Tibial nerve (tissue), 4 donors: Measurements from ENCODE around the gene TMEM86B. TPM values are rescaled to one million over a fixed set of nuclear protein-coding genes. Genes with fewer than 3 reads are reported as not detected.

Experiments used
- DNase-seq, 2 donors: peaks; one replicate each; pipeline ENCODE4 v3.0.0-alpha.2; 2019; ENCODE audit warnings: low spot score in 2 of 2
- H3K27ac ChIP-seq, 4 donors: fragments of 200-600 bp; sonication (generic) in 3 of 4; one replicate each; pipeline ENCODE4 v1.5.1; 2017 to 2019; ENCODE audit warnings: mild to moderate bottlenecking in 1 of 4
- H3K27me3 ChIP-seq, 2 donors: fragments of 200-600 bp; sonication (generic) in 1 of 2; one replicate each; pipeline versions ENCODE4 v1.5.1 to v1.6.0; 2017 to 2019
- H3K36me3 ChIP-seq, 3 donors: fragments of 200-600 bp; sonication (generic); one replicate each; pipeline ENCODE4 v1.5.1; 2018 to 2019
- H3K4me1 ChIP-seq, 4 donors: fragments of 200-600 bp; sonication (generic) in 3 of 4; one replicate each; pipeline ENCODE4 v1.5.1; 2017 to 2019
- H3K4me3 ChIP-seq, 4 donors: fragments of 200-600 bp; sonication (generic) in 3 of 4; one replicate each; pipeline ENCODE4 v1.5.1; 2017 to 2019; ENCODE audit warnings: mild to moderate bottlenecking in 1 of 4, moderate library complexity in 1 of 4
- H3K9me3 ChIP-seq, 4 donors: fragments of 200-600 bp; sonication (generic) in 3 of 4; one replicate each; pipeline ENCODE4 v1.5.1; 2017 to 2019
- EP300 ChIP-seq, 2 donors: sonication (generic); formaldehyde crosslinking; IDR thresholded peaks; one replicate each; pipeline ENCODE4 v1.6.1; 2017; ENCODE audit warnings: antibody characterized with exemption in 2 of 2, mild to moderate bottlenecking in 1 of 2
- POLR2A ChIP-seq, 2 donors: fragments of 450-650 bp; IDR thresholded peaks; one replicate each; pipeline ENCODE4 v1.6.1; 2017; ENCODE audit warnings: antibody characterized with exemption in 2 of 2, mild to moderate bottlenecking in 2 of 2, moderate library complexity in 2 of 2
- WGBS, 2 donors: methylation state at CpG; one replicate each; pipeline ENCODE4 v1.1.5; 2018; 5-methylcytosine and 5-hydroxymethylcytosine counted together
- total RNA-seq, 4 donors: library from RNA; depleted of rRNA; stranded (reverse); fragments of >200 nt; gene quantifications; one replicate each; pipeline ENCODE4 v1.1.0, GENCODE V29; 2016
- TF ChIP-seq, protein P1 (sequence below), 5 experiments: fragments of 200-600 bp in 3 of 5; fragments of 450-650 bp in 2 of 5; sonication (generic) in 3 of 5; IDR thresholded peaks; one replicate each; pipeline ENCODE4 v1.5.1; 2016 to 2019; ENCODE audit warnings: antibody characterized with exemption in 5 of 5, mild to moderate bottlenecking in 3 of 5, moderate library complexity in 2 of 5

The TMEM86B gene
- total RNA-seq, 4 donors from 2014 or later, result 0.44 to 8.6 (median 3.0) TPM

DNA sequence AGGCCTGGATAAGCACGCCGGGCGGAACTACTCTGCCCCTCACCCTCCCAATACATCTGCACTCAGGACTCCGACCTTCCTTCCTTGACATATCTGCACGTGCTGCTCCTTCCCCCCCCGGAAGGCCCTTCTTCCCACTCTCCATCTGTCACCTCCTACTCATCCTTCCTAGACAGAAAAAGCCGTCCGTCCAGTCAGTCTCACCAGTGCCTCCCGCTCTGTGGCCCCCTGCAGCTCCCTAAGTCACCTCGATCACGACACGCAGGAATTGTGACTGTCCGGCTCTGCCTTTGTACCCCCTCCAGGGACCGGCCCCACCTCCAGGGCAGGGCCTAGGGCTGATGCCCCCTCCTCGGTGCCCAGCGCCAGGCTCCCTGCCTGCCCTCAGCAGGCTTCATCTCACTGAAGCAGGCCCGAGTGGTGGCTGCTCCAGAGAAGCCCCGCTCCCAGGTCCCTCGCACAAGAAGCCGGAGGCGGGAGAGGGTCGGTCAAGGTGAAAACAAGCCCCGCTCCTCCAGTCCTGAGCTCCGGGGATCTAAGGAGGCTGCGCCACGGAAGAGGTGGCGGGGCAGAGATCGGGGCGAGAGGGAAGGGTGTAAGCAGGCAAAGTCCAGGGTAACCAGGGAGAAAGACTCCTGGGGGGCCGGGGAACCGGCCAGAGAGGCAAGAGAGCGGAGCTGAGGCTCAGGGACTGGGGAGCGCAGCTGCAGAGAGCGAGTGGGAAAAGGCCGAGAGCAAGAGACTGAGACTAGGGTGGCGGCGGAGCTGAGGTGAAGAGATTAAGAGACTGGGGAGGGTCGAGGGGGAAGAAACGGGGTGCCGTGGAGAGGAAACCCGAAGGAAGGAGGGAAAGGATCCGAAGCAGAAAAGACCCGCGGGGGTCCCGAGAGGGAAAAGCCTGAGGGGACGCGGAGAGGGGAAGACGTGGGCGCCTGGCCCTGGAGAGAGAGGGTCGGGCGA, 29.2 kb upstream of the TMEM86B start:
- no peak for DNase-seq
- Histone ChIP-seq H3K4me3 (peak overlapping the region; percentile 84 to 95 (median 94)), H3K4me1 (peaks cover 0 to 62% (median 43%) of the 10 kb centered on the region in 4 donors), H3K36me3 (peaks cover 0 to 12% (median 0%) of the 10 kb centered on the region in 3 donors), H3K27me3 (no peaks in the 10 kb centered on the region), H3K27ac (peak overlapping the region; percentile 17 to 96 (median 60)), H3K9me3 (no peaks in the 10 kb centered on the region)
- 2 to 3% methylated on average over 47 to 51 of the region's 51 CpGs for WGBS, 2 donors
- no peak for TF ChIP-seq POLR2A (IDR thresholded peaks at IDR 0.05)
- TF ChIP-seq EP300 (IDR thresholded peaks at IDR 0.05), result no peak
- TF ChIP-seq, protein P1, sequence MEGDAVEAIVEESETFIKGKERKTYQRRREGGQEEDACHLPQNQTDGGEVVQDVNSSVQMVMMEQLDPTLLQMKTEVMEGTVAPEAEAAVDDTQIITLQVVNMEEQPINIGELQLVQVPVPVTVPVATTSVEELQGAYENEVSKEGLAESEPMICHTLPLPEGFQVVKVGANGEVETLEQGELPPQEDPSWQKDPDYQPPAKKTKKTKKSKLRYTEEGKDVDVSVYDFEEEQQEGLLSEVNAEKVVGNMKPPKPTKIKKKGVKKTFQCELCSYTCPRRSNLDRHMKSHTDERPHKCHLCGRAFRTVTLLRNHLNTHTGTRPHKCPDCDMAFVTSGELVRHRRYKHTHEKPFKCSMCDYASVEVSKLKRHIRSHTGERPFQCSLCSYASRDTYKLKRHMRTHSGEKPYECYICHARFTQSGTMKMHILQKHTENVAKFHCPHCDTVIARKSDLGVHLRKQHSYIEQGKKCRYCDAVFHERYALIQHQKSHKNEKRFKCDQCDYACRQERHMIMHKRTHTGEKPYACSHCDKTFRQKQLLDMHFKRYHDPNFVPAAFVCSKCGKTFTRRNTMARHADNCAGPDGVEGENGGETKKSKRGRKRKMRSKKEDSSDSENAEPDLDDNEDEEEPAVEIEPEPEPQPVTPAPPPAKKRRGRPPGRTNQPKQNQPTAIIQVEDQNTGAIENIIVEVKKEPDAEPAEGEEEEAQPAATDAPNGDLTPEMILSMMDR (IDR thresholded peaks at IDR 0.05), result no peak

DNA sequence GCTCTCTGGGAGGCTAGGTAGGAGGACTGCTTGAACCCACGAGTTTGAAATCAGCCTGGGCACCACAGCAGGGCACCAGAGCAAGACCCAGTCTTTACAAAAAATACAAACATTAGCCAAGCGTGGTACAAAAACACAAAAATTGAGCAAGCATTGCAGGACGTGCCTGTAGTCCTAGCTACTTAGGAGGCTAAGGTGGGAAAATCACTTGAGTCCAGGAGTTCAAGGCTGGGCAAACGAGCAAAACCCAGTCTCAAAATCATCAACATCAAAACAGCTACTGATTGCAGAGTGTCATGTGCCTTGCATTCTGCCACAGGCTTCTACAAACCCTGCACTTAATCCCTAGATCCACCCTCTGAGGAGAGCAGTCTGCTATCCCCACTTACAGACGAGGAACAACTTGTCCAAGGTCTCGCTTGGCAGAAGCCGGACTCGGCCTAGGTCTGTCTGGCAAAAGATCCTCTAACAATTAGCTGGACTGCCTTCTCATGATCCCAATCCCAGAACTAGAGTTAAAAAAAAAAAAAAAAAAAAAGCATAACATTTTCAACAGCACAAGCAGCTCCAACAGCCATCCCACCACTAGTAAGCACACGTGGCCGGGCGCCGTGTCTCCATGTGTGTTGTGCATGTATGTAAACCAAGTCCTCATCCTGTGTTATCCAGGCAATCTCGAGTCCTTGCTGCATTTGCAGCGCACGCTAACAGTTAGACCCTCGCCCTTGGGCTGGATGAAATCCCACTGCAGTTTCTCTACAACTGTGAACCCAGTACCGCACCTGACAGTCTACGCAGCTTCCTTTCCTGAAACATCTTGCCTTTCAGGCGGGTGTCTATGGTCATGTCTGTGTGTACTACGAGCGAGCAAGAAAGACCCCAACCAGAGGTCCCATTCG, 28.2 kb upstream of the TMEM86B start:
- peaks cover 0 to 68% (median 46%) of the 10 kb centered on the region in 4 donors for H3K4me1 ChIP-seq
- no peaks in the 10 kb centered on the region for H3K27me3 ChIP-seq
- H3K27ac ChIP-seq, result peak overlapping the region in 2 of 4 donors; percentile 95 to 96
- TF ChIP-seq EP300 (IDR thresholded peaks at IDR 0.05), result no peak
- TF ChIP-seq, protein P1 (IDR thresholded peaks at IDR 0.05), result no peak
- TF ChIP-seq POLR2A (IDR thresholded peaks at IDR 0.05), result no peak
- H3K36me3 ChIP-seq, result peaks cover 0 to 4% (median 0%) of the 10 kb centered on the region in 3 donors
- DNase-seq, result no peak
- 41 to 46% methylated on average over 22 of the region's 22 CpGs for WGBS, 2 donors
- peak overlapping the region; percentile 84 to 95 (median 94) for H3K4me3 ChIP-seq
- no peaks in the 10 kb centered on the region for H3K9me3 ChIP-seq

DNA sequence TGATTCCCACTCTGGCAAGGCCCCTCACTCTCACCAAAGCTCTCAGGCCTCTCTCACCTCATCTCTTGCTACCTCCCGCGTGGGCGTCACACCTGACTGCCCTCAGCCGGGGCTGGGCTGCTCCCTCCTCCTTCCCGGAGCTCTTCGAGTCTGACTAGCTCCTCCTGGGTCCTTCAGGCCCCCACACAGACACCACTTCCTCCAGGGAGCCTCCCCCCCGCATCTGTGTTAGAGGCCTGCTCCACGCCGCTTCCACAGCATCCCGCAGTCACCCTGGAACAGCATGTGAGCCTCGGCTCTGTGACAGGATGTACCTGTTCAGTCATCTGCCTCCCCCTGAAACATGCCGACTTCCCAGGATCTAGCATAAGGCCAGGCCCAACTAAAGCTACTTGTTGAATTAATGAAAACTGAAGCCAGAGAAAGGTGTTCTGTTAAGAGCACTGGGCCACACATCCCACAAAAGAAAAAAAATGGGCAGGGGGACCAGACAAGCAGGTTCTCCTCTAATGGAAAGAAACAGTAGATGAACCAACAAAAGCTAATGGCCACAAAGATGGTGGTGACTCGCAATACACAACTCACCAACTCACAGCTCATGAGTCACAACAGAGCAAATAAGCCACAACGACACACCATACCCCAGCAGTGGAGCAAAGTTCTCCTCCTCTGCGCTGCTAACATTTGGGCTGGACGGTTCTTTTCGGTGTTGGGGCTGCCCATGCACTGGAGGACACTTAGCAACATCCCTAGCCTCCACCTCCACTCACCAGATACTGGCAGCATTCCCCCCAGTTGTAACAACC, 27.3 kb upstream of the TMEM86B start:
- H3K27ac ChIP-seq, result peak overlapping the region in 2 of 4 donors; percentile 59 to 78

DNA sequence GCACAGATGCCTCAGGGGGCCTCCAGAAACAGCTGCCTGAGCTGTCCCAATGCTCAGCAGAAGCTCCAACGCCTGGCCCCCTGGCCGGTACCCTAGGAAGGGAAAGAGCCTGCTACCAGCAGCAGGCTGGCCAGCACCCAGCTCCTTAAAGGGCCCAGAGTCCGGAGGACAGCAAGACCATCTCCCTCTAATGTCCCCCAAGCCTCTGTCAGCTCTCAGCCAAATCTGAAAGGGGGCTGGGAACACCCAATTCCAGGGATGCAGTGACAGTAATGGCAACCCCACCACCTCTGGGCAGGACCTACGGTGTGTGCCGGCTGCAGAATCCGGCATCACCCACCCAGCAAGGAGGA, 26.0 kb upstream of the TMEM86B start:
- Histone ChIP-seq H3K4me1 (peaks cover 0 to 82% (median 45%) of the 10 kb centered on the region in 4 donors), H3K4me3 (peak overlapping the region in 3 of 4 donors; percentile 4 to 37 (median 28)), H3K36me3 (peaks cover 0 to 4% (median 0%) of the 10 kb centered on the region in 3 donors), H3K27ac (peak overlapping the region in 3 of 4 donors; percentile 59 to 78 (median 65)), H3K27me3 (no peaks in the 10 kb centered on the region), H3K9me3 (no peaks in the 10 kb centered on the region)
- WGBS, 2 donors, result 44 to 54% methylated on average over 6 of the region's 6 CpGs
- no peak for TF ChIP-seq EP300 (IDR thresholded peaks at IDR 0.05)
- TF ChIP-seq, protein P1 (IDR thresholded peaks at IDR 0.05), result no peak
- TF ChIP-seq POLR2A (IDR thresholded peaks at IDR 0.05), result no peak
- DNase-seq, result no peak

More for the DNA sequence above, 27.3 kb upstream of the TMEM86B start:
- Histone ChIP-seq H3K9me3 (no peaks in the 10 kb centered on the region), H3K4me3 (peak overlapping the region in 2 of 4 donors; percentile 15 to 21), H3K36me3 (peaks cover 0 to 4% (median 0%) of the 10 kb centered on the region in 3 donors), H3K27me3 (no peaks in the 10 kb centered on the region), H3K4me1 (peaks cover 0 to 78% (median 49%) of the 10 kb centered on the region in 4 donors)
- no peak for DNase-seq
- TF ChIP-seq EP300 (IDR thresholded peaks at IDR 0.05) (no peak), POLR2A (IDR thresholded peaks at IDR 0.05) (no peak)
- TF ChIP-seq, protein P1 (IDR thresholded peaks at IDR 0.05), result no peak
- WGBS, 2 donors, result 66 to 67% methylated on average over 17 of the region's 17 CpGs
